HCT116 (cell line): ENCODE measurements around the gene CDK16. TPM values are rescaled to one million over a fixed set of nuclear protein-coding genes. Genes with fewer than 3 reads are reported as not detected.

Experiments used
- ATAC-seq: fragments of 200-7000 bp; cut with Tn5 transposase; 2 replicates; pipeline ENCODE4 v1.9.1; 2020; ENCODE audit warnings: mild to moderate bottlenecking, moderate library complexity
- BruUV-seq: library from RNA; stranded (reverse); fragments of 400-500 nt; replicated peaks from 2 replicates; lab custom pipeline; 2021; lab: Mats Ljungman, UMichigan
- CTCF ChIA-PET: fragments of 300-600 bp; sonication (Branson Sonifier 250); formaldehyde crosslinking; loops from one replicate; lab custom pipeline; 2021; ENCODE audit warnings: antibody characterized with exemption; lab: Charles Lee
- POLR2A ChIA-PET: fragments of 300-600, 350-600 bp; sonication (Branson Sonifier 250); formaldehyde crosslinking; loops from one replicate; lab custom pipeline; 2021; ENCODE audit warnings: antibody characterized with exemption; lab: Charles Lee
- RAD21 ChIA-PET, 2 experiments: fragments of 300-600 bp; sonication (Branson Sonifier 250); formaldehyde crosslinking; loops; one replicate each; lab custom pipeline; 2023; ENCODE audit warnings: low total read pairs in 2 of 2; ENCODE audit not compliant: uncharacterized antibody in 2 of 2, unreplicated experiment in 2 of 2, low non-redundant PET in 1 of 2; lab: Charles Lee
- DNase-seq: peaks from one replicate; pipeline ENCODE4 v3.0.0-alpha.2; 2010; ENCODE audit warnings: low read depth, low spot score
- H2AFZ ChIP-seq: fragments of 200-600 bp; shearing (Covaris generic), sonication (generic); 2 replicates; pipeline ENCODE4 v1.6.1; 2017; ENCODE audit warnings: low read depth, mixed run types, mixed read lengths, antibody characterized with exemption, low read length; ENCODE audit not compliant: poor library complexity, severe bottlenecking
- H3K27ac ChIP-seq: 2 replicates; pipeline ENCODE4 v1.5.1; 2012; ENCODE audit warnings: low read depth, low read length
- H3K27me3 ChIP-seq: fragments of 200-600 bp; sonication (generic); 2 replicates; pipeline ENCODE4 v1.6.1; 2016; ENCODE audit warnings: mixed run types, low read length, mixed read lengths; ENCODE audit not compliant: insufficient read depth
- H3K36me3 ChIP-seq, 2 experiments: fragments of 200-500 bp in 1 of 2; fragments of 200-600 bp in 1 of 2; sonication (Bioruptor generic) in 1 of 2; sonication (generic) in 1 of 2; 2 replicates each; pipeline versions ENCODE4 v1.5.1 to v1.6.1; 2014 to 2016; ENCODE audit warnings: low read length in 2 of 2, inconsistent platforms in 1 of 2, mixed read lengths in 1 of 2, mixed run types in 1 of 2; ENCODE audit not compliant: insufficient read depth in 2 of 2, control insufficient read depth in 1 of 2
- H3K4me1 ChIP-seq, 2 experiments: fragments of 200-600 bp in 1 of 2; sonication (generic) in 1 of 2; 2 replicates each; pipeline versions ENCODE4 v1.5.1 to v1.6.1; 2012 to 2017; ENCODE audit warnings: low read length in 2 of 2, inconsistent platforms in 1 of 2, mild to moderate bottlenecking in 1 of 2, mixed read lengths in 1 of 2, mixed run types in 1 of 2, moderate library complexity in 1 of 2; ENCODE audit not compliant: insufficient read depth in 2 of 2, control insufficient read depth in 1 of 2
- H3K4me2 ChIP-seq: fragments of 200-600 bp; sonication (generic); 2 replicates; pipeline ENCODE4 v1.6.1; 2017; ENCODE audit warnings: mixed run types, low read length, mixed read lengths
- H3K4me3 ChIP-seq, 2 experiments: fragments of 200-600 bp in 1 of 2; sonication (generic) in 1 of 2; replicated peaks in 1 of 2; 2 replicates each; pipeline ENCODE4 v1.5.1; 2011 to 2016; ENCODE audit warnings: low read length in 2 of 2, control low read depth in 1 of 2, low read depth in 1 of 2, mild to moderate bottlenecking in 1 of 2, mixed read lengths in 1 of 2, mixed run types in 1 of 2
- H3K79me2 ChIP-seq: fragments of 200-600 bp; sonication (generic); 2 replicates; pipeline ENCODE4 v1.6.1; 2017; ENCODE audit warnings: mild to moderate bottlenecking, mixed run types, low read length, moderate library complexity, mixed read lengths; ENCODE audit not compliant: insufficient read depth
- H3K9ac ChIP-seq: fragments of 200-600 bp; sonication (generic); 2 replicates; pipeline ENCODE4 v1.6.1; 2016; ENCODE audit warnings: low read length, mixed read lengths
- H3K9me2 ChIP-seq: fragments of 200-600 bp; sonication (generic), shearing (Covaris generic); 2 replicates; pipeline ENCODE4 v1.6.1; 2017; ENCODE audit warnings: mixed run types, mild to moderate bottlenecking, moderate library complexity; ENCODE audit not compliant: insufficient read depth
- H3K9me3 ChIP-seq, 2 experiments: fragments of 200-500 bp in 1 of 2; fragments of 200-600 bp in 1 of 2; sonication (Bioruptor generic) in 1 of 2; sonication (generic) in 1 of 2; 2 replicates each; pipeline ENCODE4 v1.6.1; 2014 to 2017; ENCODE audit warnings: low read length in 2 of 2, mixed read lengths in 2 of 2, inconsistent platforms in 1 of 2, low read depth in 1 of 2, mild to moderate bottlenecking in 1 of 2, mixed run types in 1 of 2, moderate library complexity in 1 of 2; ENCODE audit not compliant: control insufficient read depth in 1 of 2, insufficient read depth in 1 of 2
- H4K20me1 ChIP-seq: fragments of 200-600 bp; sonication (generic), shearing (Covaris generic); 2 replicates; pipeline ENCODE4 v1.6.1; 2017; ENCODE audit warnings: mixed run types, mild to moderate bottlenecking, moderate library complexity; ENCODE audit not compliant: insufficient read depth
- CEBPB ChIP-seq: IDR thresholded peaks from 2 replicates; pipeline ENCODE4 v1.6.1; 2012; ENCODE audit warnings: low read depth
- EGR1 ChIP-seq: IDR thresholded peaks from 2 replicates; pipeline ENCODE4 v1.6.1; 2012; ENCODE audit warnings: low read depth
- ELF1 ChIP-seq: IDR thresholded peaks from 2 replicates; pipeline ENCODE4 v1.6.1; 2012; ENCODE audit warnings: low read depth, borderline replicate concordance
- EZH2phosphoT487 ChIP-seq: fragments of 200-600 bp; IDR thresholded peaks from 2 replicates; pipeline ENCODE4 v1.6.1; 2018; ENCODE audit warnings: antibody characterized with exemption, borderline replicate concordance
- FOSL1 ChIP-seq: IDR thresholded peaks from 2 replicates; pipeline ENCODE4 v1.6.1; 2012; ENCODE audit warnings: low read depth
- MAX ChIP-seq: IDR thresholded peaks from 2 replicates; pipeline ENCODE4 v1.6.1; 2012
- POLR2A ChIP-seq: IDR thresholded peaks from 2 replicates; pipeline ENCODE4 v1.7.0; 2011; ENCODE audit warnings: borderline replicate concordance; ENCODE audit not compliant: insufficient read depth, insufficient read length; ENCODE audit errors: extremely low read depth
- POLR2AphosphoS5 ChIP-seq: IDR thresholded peaks from 2 replicates; pipeline ENCODE4 v1.6.1; 2011; ENCODE audit warnings: mild to moderate bottlenecking, low read depth, low read length, moderate library complexity
- REST ChIP-seq: IDR thresholded peaks from 2 replicates; pipeline ENCODE4 v1.6.1; 2012; ENCODE audit warnings: low read depth
- SIN3A ChIP-seq: IDR thresholded peaks from 2 replicates; pipeline ENCODE4 v1.6.1; 2012; ENCODE audit warnings: low read depth
- SP1 ChIP-seq: IDR thresholded peaks from 2 replicates; pipeline ENCODE4 v1.6.1; 2012; ENCODE audit warnings: low read depth
- ZNF274 ChIP-seq: fragments of 200-500 bp; sonication (Bioruptor generic); IDR thresholded peaks from 2 replicates; pipeline ENCODE4 v1.6.1; 2014; ENCODE audit warnings: mild to moderate bottlenecking, low read depth, low read length, inconsistent platforms
- intact Hi-C: fragments of 100-400 bp; cut with micrococcal nuclease; formaldehyde crosslinking; loops from 2 replicates; pipeline ENCODE4 v1.10.0; 2022
- total RNA-seq: library from RNA; stranded (reverse); gene quantifications from one replicate; pipeline ENCODE4 v1.2.1, GENCODE V29; 2021; ENCODE audit not compliant: unreplicated experiment

CDK16 gene
- total RNA-seq, 1 experiment from 2014 or later = 131 TPM

- H3K27ac ChIP-seq = no peak overlapping the region
- no peak overlapping the region for H3K4me3 ChIP-seq
- H3K79me2 ChIP-seq = no peaks in the 10 kb centered on the region
- ChIA-PET POLR2A (no interaction called here), RAD21 (no interaction called here), CTCF (no interaction called here)
- no peak for DNase-seq
- no peak for ATAC-seq
- no peak overlapping the region for H3K9ac ChIP-seq
- intact Hi-C loops = no loop called here
- no peaks in the 10 kb centered on the region for H3K9me3 ChIP-seq
- H3K9me2 ChIP-seq = no peaks in the 10 kb centered on the region
- H3K4me1 ChIP-seq = no peaks in the 10 kb centered on the region
- H4K20me1 ChIP-seq = no peaks in the 10 kb centered on the region
- no peak for TF ChIP-seq ELF1
- TF ChIP-seq POLR2AphosphoS5 = no peak
- TF ChIP-seq REST = no peak
- no peak for TF ChIP-seq FOSL1
- no peak for TF ChIP-seq SP1
- TF ChIP-seq EGR1 = no peak
- no peaks in the 10 kb centered on the region for H3K36me3 ChIP-seq
- no TSS peak for BruUV-seq
- no peaks in the 10 kb centered on the region for H3K27me3 ChIP-seq
- H2AFZ ChIP-seq = no peak overlapping the region
- H3K4me2 ChIP-seq = no peak overlapping the region
These were observed 42.9 kb upstream of the CDK16 start for GRCh38 chrX:47175588-47175980.

- ChIA-PET RAD21 (no interaction called here), CTCF (no interaction called here), POLR2A (no interaction called here)
- DNase-seq (no peak), ATAC-seq (no peak)
- H2AFZ ChIP-seq = no peak overlapping the region
- H3K9me3 ChIP-seq = no peaks in the 10 kb centered on the region
- TF ChIP-seq POLR2AphosphoS5 (no peak), SIN3A (no peak), EZH2phosphoT487 (no peak), ELF1 (no peak), MAX (no peak), SP1 (no peak), CEBPB (no peak), ZNF274 (no peak), POLR2A (no peak)
- no TSS peak for BruUV-seq
- H3K27me3 ChIP-seq = no peaks in the 10 kb centered on the region
- H3K4me3 ChIP-seq = no peak overlapping the region
- no peaks in the 10 kb centered on the region for H3K9me2 ChIP-seq
- no peak overlapping the region for H3K9ac ChIP-seq
- H3K4me1 ChIP-seq = no peaks in the 10 kb centered on the region
- H3K4me2 ChIP-seq = no peak overlapping the region
- no peak overlapping the region for H3K27ac ChIP-seq
- no peaks in the 10 kb centered on the region for H3K79me2 ChIP-seq
- intact Hi-C loops = no loop called here
- H4K20me1 ChIP-seq = no peaks in the 10 kb centered on the region
- H3K36me3 ChIP-seq = no peaks in the 10 kb centered on the region
These were observed 42.3 kb upstream of the CDK16 start for GRCh38 chrX:47176101-47176740.
